LHCN-M2 (cell line): ENCODE measurements around the gene ST7L. TPM values are rescaled to one million over a fixed set of nuclear protein-coding genes. Genes with fewer than 3 reads are reported as not detected.
"Not testable (repeated sequence)": the region's sequence is repeated elsewhere in the genome, so short reads cannot be mapped to it uniquely, and the experiment has no call there.

Source experiments
- DNase-seq: peaks from one replicate; pipeline ENCODE4 v3.0.0-alpha.2; 2012; ENCODE audit warnings: low read depth
- polyA plus RNA-seq: library from polyadenylated mRNA; unstranded; fragments of >200 nt; gene quantifications from one replicate; pipeline ENCODE4 v1.2.1, GENCODE V29; 2012; ENCODE audit warnings: missing spikeins
- total RNA-seq: library from RNA; depleted of rRNA; stranded (reverse); fragments of >200 nt; gene quantifications from 2 replicates; pipeline ENCODE4 v1.2.3, GENCODE V29; 2014; rRNA removed

The ST7L gene
- 22.3 and 23.2 TPM in 2 replicates for total RNA-seq
- polyA plus RNA-seq, result 11.5 TPM

DNA sequence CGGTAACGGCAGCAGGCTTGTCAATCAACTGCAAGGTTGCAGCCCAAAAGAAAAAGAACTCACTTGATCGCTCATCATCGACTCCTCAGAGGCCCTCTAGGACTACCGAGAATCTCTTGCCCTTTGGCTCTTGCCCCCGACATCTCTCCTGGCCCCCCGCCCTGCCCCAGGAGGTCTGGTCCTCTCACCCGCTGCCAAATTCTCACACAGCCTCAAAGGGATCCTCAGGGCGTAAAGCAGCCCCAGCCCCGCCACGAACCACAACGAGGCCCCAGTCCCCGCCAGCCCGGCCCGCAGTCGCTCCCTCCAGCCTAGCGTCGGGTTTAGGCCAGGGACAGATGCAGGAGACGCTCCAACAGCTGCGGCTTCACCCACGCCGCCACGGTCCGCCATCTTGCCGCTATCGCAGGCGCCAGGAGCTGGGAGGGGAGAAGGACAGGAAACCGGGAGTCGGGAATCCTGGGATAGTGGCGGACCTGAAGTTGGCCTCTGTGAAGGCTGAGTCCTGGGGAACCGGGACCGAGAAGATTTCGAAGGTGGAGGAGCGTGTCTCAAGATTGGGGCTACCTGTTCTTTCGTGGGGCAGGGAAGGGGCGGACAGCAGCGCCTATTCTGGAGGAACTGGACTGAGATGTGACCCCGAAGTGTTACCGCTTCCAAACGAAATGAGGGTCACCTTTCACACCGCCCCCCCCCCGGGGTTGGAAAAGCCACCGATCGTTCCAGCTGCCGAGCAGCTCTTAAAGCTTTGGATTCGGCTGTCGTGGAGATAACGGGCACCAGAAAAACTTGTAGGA, at the start of gene ST7L:
TSS of gene ST7L (minus strand) at position 421 of the 797 bp plus-strand sequence. CDS start at position 393, 28 bp downstream.
- DNase-seq, result peak; percentile 72

- DNase-seq, result no peak
Measured at GRCh38 chr1:112666946-112667345, 48.0 kb upstream of the ST7L start.

GRCh38 chr1:112665857-112666256, 46.9 kb upstream of the ST7L start:
- DNase-seq, result no peak

DNA sequence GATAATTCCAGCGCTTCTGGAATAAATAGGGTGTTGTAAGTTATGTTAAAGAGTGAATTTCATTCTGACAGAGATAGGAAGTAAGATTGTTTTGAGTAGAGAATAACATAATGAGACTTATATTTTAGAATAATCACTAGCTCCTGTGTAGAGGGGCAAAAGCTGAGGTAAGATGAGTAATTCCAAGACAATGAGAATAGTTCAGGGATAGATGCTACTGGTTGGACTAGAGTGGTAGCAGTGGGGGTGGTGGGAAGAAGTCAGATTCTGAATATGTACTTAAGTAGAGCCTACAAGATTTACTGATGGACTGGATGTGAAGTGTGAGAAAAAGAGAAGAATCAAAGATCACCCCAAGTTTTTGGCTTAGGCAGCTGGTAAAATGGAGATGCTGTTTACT, 32.3 kb upstream of the ST7L start:
- DNase-seq, result no peak

- no peak for DNase-seq
Measured at GRCh38 chr1:112646225-112646624, 27.3 kb upstream of the ST7L start.

- DNase-seq, result no peak
Measured at GRCh38 chr1:112643080-112643479, 24.1 kb upstream of the ST7L start.

- not testable (repeated sequence) for DNase-seq
Measured at GRCh38 chr1:112640437-112640836, 21.5 kb upstream of the ST7L start.

DNA sequence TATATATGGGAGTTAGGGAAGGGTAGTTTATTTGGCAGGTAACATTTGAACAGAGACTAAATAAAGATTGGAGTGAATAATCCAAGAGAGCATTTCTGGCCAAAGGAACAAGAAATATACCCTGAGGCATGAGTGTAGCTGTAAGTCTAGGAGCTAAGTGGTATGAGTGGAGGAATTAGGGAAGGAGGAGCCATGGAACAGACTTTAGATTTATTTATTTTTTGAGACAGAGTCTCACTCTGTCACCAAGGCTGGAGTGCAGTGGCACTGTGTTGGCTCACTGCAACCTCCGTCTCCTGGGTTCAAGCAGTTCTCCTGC, 19.1 kb upstream of the ST7L start:
- no peak for DNase-seq

GRCh38 chr1:112637254-112638109, 18.5 kb upstream of the ST7L start:
- DNase-seq, result peak; percentile 21

DNA sequence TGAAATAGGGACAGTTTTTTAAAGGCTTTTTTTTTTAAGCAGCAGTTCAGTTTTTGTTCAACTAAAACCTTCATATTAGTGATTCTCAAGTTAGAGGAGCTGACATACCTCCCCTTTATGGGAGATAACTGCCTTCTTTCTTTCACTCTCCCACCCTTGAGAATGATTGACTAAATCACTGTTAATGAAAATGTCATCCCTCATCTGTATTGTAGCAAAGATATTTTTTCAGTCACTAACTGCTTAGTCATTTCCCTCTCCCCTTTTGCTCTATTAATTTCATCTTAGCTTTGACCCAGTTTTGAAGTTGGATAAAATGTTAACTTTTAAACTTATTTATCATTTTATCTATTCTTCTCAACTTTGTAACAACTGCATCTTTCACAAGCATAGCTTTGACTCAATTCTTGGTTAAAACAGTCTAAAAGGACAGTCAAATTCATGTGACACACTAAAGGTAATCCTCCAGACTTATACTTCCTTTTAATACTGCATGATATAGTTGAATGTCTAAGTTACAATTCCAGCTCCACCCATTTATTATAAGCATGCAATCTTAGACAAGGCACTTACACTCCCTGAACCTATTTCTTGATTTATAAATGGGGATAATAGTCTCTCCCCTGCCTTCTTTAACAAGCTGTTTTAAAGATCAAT, 17.8 kb upstream of the ST7L start:
- no peak for DNase-seq

DNA sequence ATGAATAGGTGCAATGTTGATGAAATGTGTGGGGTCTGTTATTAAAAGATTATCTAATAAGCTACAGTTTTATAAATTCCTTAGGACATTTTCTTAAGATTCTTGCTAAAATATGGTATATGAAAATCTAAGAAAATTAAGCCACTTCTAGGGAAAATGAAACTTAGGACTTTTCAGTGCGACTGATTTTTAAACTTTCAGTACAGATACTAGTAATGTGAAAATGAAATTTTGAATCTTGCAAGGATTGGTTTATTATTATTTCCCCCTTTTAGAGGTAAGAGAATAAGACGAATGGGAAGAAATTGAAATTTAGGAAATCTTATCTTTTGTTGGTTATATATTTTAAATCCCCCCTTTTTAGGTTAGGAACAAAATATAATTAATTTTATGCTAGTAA, 17.1 kb upstream of the ST7L start:
- DNase-seq, result no peak

DNA sequence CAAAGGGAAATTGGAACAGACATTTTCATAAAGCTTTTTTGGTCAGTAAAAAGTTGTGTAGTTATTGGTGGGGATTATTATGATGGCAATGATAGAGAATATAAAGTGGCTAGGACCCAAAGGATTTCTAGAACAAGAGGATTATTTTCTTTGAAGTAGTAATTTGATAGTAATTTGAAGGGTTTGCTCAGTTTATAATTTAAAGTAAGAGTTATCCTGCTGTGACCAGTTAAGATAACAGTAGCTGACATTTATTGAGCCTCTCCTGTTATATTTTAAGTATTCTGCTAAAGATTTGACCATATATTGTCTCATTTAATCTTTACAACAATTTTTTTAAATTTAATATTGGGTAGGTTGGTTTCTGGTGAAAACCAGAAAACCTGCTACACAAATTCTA, 15.4 kb upstream of the ST7L start:
- DNase-seq, result no peak

DNA sequence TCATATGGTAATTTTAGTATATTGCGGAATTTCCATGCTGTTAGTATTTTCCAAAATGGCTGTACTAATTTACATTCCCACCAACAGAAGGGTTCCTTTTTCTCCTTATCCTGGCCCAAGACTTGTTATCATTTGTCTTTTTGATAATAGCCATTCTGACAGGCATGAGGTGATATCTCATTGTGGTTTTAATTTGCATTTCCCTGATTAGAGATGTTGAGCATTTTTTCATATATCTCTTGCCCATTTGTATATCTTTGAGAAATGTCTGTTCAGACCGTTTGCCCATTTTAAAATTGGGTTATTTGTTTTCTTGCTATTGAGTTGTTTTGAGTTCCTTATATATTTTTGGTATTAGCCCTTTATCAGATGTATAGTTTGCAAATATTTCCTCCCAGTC, 14.7 kb upstream of the ST7L start:
- DNase-seq, result no peak

DNA sequence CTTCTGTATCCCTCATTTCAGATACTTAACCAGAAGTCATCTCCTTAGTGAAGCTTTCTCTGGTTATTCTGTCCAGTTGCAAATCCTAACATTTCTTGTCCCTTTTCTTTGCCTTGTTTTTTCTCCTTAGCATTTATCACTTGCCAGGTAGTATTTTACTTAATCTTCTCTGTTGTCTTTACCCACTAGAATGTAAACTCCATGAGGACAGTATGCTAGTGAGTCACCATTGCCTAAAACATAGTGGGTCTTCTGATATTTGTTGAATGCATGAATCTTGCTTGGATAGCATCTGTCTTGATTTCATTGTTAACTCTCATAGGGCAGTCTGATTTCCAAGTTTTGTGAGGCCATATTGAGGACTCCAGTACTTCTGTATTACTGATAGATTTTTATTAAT, 10.3 kb upstream of the ST7L start:
- DNase-seq, result no peak

DNA sequence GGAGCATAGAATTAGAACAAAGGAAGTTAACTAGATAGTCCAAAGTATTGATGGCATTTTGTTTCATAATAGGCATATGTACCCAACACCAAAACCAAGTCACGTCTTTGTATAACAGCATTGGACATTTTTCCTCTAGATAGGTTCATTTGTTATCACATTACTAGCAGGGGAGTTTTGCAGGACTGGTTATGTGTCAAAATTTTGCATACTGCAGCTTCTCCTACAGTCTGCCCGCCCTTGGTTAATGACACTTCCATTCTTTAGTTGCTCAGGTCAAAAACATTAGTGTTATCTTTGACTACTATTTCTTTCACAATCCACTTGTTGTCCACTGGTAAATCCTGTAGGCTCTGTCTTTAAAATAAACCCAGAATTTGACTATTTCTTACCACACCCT, 9.6 kb upstream of the ST7L start:
- DNase-seq, result no peak

DNA sequence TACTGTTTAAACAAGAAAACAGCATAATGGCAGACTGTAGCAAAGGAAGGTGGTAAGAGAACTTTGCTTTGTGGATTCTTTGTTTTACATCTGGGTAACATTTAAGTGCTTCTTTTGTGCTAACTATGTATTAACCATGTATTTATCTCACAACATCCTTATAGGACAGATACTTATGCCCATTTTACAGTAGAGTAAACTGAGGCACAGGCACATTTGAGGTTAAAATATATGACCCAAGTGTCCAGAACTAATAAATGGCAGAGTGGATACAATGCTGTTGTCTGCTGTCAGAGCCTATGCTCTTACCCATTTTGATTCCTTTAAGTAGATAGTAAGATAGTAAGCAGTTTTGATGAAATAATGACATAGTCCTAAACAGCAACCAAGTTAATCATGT, 7.9 kb upstream of the ST7L start:
- no peak for DNase-seq

- no peak for DNase-seq
Measured at GRCh38 chr1:112626193-112626592, 7.3 kb upstream of the ST7L start.

GRCh38 chr1:112625696-112626095, 6.8 kb upstream of the ST7L start:
- peak; percentile 46 for DNase-seq

- DNase-seq, result not testable (repeated sequence)
Measured at GRCh38 chr1:112624493-112624892, 5.6 kb upstream of the ST7L start.

DNA sequence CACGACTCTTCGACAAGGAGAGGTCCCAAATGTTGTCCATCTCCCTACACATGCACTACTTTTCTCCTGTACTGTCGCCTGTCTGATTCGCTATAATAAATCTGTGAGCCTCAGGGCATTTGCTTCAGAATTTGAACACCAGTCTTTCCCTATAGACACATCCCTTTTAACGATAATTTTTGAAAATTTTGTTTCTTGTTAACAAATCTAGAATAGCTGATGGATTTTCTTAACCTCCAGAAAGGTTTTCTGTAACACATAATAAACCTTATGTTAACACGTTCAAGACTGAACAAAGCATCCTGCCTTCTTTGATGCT, 1.4 kb upstream of the ST7L start:
- DNase-seq, result no peak

DNA sequence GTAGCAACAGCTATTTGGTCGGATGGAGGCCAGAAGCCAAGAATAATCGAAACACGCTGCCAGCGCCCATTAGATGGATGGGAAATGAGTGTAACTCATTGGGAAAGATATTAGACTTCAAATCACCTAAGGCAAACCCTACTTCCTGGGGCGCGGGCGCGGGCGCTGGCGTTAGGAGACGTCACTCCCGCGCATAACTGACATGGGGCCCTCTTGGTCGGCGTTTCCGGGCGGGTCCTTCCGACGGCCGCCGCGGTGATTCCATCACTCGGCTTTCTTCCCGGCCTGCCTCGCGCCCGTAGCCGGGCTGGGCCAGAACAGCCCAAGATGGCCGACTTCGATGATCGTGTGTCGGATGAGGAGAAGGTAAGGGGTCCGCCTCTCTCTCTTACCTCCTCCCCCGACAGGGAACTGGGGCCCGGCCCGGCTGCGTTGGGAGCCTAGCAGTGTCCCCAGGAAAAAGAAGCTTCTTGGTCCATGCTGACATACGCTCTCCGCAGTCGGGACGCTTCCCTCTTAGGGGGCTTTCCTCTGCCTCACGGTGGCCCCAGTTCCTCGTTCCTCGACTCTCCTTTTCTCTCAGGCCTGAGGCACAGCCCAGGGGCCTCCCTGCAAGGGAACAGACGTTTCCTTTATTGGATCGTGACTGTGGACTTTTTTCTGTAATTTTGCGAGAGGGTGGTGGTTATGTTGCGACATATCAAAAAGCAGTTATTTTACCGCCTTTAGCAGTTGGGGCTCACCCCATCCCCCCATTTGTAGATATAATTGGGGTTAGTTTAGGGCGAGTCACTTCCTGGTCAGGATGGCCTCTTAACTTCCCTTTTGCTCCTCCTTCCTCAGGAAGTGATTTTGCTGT, 806 bp upstream of the ST7L start, which contains the start of gene CAPZA1:
TSS of gene CAPZA1 (plus strand) at position 315 of the 859 bp plus-strand sequence. CDS start at position 328, 13 bp downstream.
- DNase-seq, result peak; percentile 88
